HG03571 (cell line): ENCODE measurements around the gene SLC18A2.
"Not testable (repeated sequence)": the region's sequence is repeated elsewhere in the genome, so short reads cannot be mapped to it uniquely, and the experiment has no call there.

ENCODE experiments used
- ATAC-seq: cut with Tn5 transposase; IDR thresholded peaks from one replicate; pipeline ENCODE4 v1.9.1; 2021; ENCODE audit not compliant: unreplicated experiment

SLC18A2 gene

GRCh38 chr10:117262291-117262902 is 21.5 kb downstream of the SLC18A2 start:
- ATAC-seq = no peak

- no peak for ATAC-seq
These were observed 22.0 kb downstream of the SLC18A2 start for GRCh38 chr10:117262903-117263293.

- no peak for ATAC-seq
These were observed 23.9 kb downstream of the SLC18A2 start for GRCh38 chr10:117264782-117265181.

GRCh38 chr10:117266400-117266799 is 25.5 kb downstream of the SLC18A2 start:
- ATAC-seq = no peak

GRCh38 chr10:117266812-117267211 is 25.9 kb downstream of the SLC18A2 start:
- ATAC-seq = no peak

GRCh38 chr10:117268258-117268657 is 27.3 kb downstream of the SLC18A2 start:
- no peak for ATAC-seq

- no peak for ATAC-seq
These were observed 28.0 kb downstream of the SLC18A2 start for GRCh38 chr10:117268907-117269306.

GRCh38 chr10:117271427-117271826 is 30.5 kb downstream of the SLC18A2 start:
- no peak for ATAC-seq

GRCh38 chr10:117272195-117273076 is 31.5 kb downstream of the SLC18A2 start:
- no peak for ATAC-seq

GRCh38 chr10:117273980-117274379 is 33.1 kb downstream of the SLC18A2 start:
- ATAC-seq = no peak

GRCh38 chr10:117274509-117274908 is 33.6 kb downstream of the SLC18A2 start:
- ATAC-seq = no peak

- ATAC-seq = no peak
These were observed 34.2 kb downstream of the SLC18A2 start for GRCh38 chr10:117275121-117275520.

- no peak for ATAC-seq
These were observed 36.8 kb downstream of the SLC18A2 start for GRCh38 chr10:117277675-117278074.

- no peak for ATAC-seq
These were observed 44.0 kb downstream of the SLC18A2 start for GRCh38 chr10:117284716-117285494.

GRCh38 chr10:117290872-117291271 is 50.0 kb downstream of the SLC18A2 start:
- ATAC-seq = not testable (repeated sequence)

- ATAC-seq = no peak
These were observed 53.2 kb downstream of the SLC18A2 start for GRCh38 chr10:117294039-117294645.

GRCh38 chr10:117294735-117295134 is 53.8 kb downstream of the SLC18A2 start:
- ATAC-seq = no peak

GRCh38 chr10:117298219-117298618 is 57.3 kb downstream of the SLC18A2 start:
- no peak for ATAC-seq

GRCh38 chr10:117299435-117299834 is 58.5 kb downstream of the SLC18A2 start:
- no peak for ATAC-seq

- no peak for ATAC-seq
These were observed 59.8 kb downstream of the SLC18A2 start for GRCh38 chr10:117300671-117301070.

GRCh38 chr10:117303451-117303850 is 62.5 kb downstream of the SLC18A2 start:
- ATAC-seq = not testable (repeated sequence)
